A673 (cell line): ENCODE data around the gene PDCD4. TPM values are rescaled to one million over a fixed set of nuclear protein-coding genes. Genes with fewer than 3 reads are reported as not detected.

Experiments
- BruUV-seq: library from RNA; stranded (reverse); fragments of 400-500 nt; replicated peaks from 2 replicates; lab custom pipeline; 2021; lab: Mats Ljungman, UMichigan
- CTCF ChIA-PET: fragments of 300-600 bp; sonication (Branson Sonifier 250); formaldehyde crosslinking; loops from one replicate; lab custom pipeline; 2022; ENCODE audit warnings: antibody characterized with exemption; lab: Charles Lee
- POLR2A ChIA-PET: fragments of 300-600 bp; sonication (Branson Sonifier 250); formaldehyde crosslinking; loops from one replicate; lab custom pipeline; 2022; ENCODE audit warnings: antibody characterized with exemption; ENCODE audit not compliant: low non-redundant PET; lab: Charles Lee
- DNase-seq: peaks from one replicate; pipeline ENCODE4 v3.0.0-alpha.2; 2015; ENCODE audit warnings: low spot score
- H3K27ac ChIP-seq: fragments of 200-600 bp; sonication (generic); 2 replicates; pipeline ENCODE4 v1.5.1; 2016; ENCODE audit warnings: mixed run types, low read depth, mild to moderate bottlenecking, mixed read lengths, antibody characterized with exemption, low read length; ENCODE audit not compliant: poor library complexity, severe bottlenecking
- H3K27me3 ChIP-seq: fragments of 200-600 bp; sonication (generic); replicated peaks from 2 replicates; pipeline ENCODE4 v1.6.1; 2017; ENCODE audit warnings: mixed run types, low read depth, mild to moderate bottlenecking, mixed read lengths, antibody characterized with exemption, low read length; ENCODE audit not compliant: insufficient read depth, poor library complexity
- H3K36me3 ChIP-seq: fragments of 200-600 bp; sonication (generic); 2 replicates; pipeline ENCODE4 v1.6.1; 2016; ENCODE audit warnings: mixed run types, mild to moderate bottlenecking, mixed read lengths, antibody characterized with exemption, low read length; ENCODE audit not compliant: insufficient read depth, poor library complexity, severe bottlenecking
- H3K4me1 ChIP-seq: fragments of 200-600 bp; sonication (generic); 2 replicates; pipeline ENCODE4 v1.6.1; 2017; ENCODE audit warnings: mixed run types, mild to moderate bottlenecking, mixed read lengths, antibody characterized with exemption, low read length; ENCODE audit not compliant: insufficient read depth, poor library complexity, severe bottlenecking
- H3K4me3 ChIP-seq: fragments of 200-600 bp; sonication (generic); 2 replicates; pipeline ENCODE4 v1.5.1; 2016; ENCODE audit warnings: low read depth, mixed run types, mild to moderate bottlenecking, mixed read lengths, low read length; ENCODE audit not compliant: poor library complexity, severe bottlenecking
- H3K9me3 ChIP-seq: fragments of 200-600 bp; sonication (generic); 2 replicates; pipeline ENCODE4 v1.6.1; 2016; ENCODE audit warnings: mixed run types, low read depth, mild to moderate bottlenecking, mixed read lengths, antibody characterized with exemption, low read length; ENCODE audit not compliant: poor library complexity, severe bottlenecking
- CTCF ChIP-seq: fragments of 300-800, 200-600 bp; sonication (generic); conservative IDR thresholded peaks from 2 replicates; pipeline ENCODE4 v1.5.1; 2017; ENCODE audit warnings: low read depth, mild to moderate bottlenecking, antibody characterized with exemption, low read length, moderate library complexity, mixed read lengths
- EZH2 ChIP-seq: fragments of 200-600 bp; sonication (generic); IDR thresholded peaks from 2 replicates; pipeline ENCODE4 v1.6.1; 2017; ENCODE audit warnings: borderline replicate concordance, low read depth, mild to moderate bottlenecking, mixed read lengths, antibody characterized with exemption, low read length; ENCODE audit not compliant: poor library complexity, severe bottlenecking
- intact Hi-C: fragments of 100-400 bp; cut with micrococcal nuclease; formaldehyde crosslinking; loops from one replicate; pipeline ENCODE4 v1.10.0; 2022; ENCODE audit not compliant: unreplicated experiment
- total RNA-seq: library from RNA; stranded (reverse); gene quantifications from 2 replicates; pipeline ENCODE4 v1.2.3, GENCODE V29; 2021

The PDCD4 gene
- total RNA-seq, 1 experiment from 2014 or later: 17.3 TPM

GRCh38 chr10:110893559-110894179, 21.9 kb downstream of the PDCD4 start:
- POLR2A ChIA-PET: interaction anchor here (0.6 kb wide), 1 partner anchor 43 kb away, joined by 6 read pairs; no protein-coding TSS in a partner anchor
- CTCF ChIA-PET: interaction anchor here (1.2 to 1.6 kb wide), 2 partner anchors 25 to 147 kb away, joined by 3 to 4 read pairs; no protein-coding TSS in a partner anchor

GRCh38 chr10:110897184-110897583, 25.5 kb downstream of the PDCD4 start:
- Histone ChIP-seq H3K36me3 (no peaks in the 10 kb centered on the region), H3K27ac (no peak overlapping the region), H3K9me3 (no peaks in the 10 kb centered on the region), H3K4me1 (peaks cover 7% of the 10 kb centered on the region), H3K4me3 (no peak overlapping the region), H3K27me3 (no peaks in the 10 kb centered on the region)
- POLR2A ChIA-PET: no interaction called here
- no peak for DNase-seq
- no peak for TF ChIP-seq CTCF
- TF ChIP-seq EZH2: no peak
- CTCF ChIA-PET: no interaction called here
- intact Hi-C loops: no loop called here
- BruUV-seq: no TSS peak

More at GRCh38 chr10:110893559-110894179, 21.9 kb downstream of the PDCD4 start:
- Histone ChIP-seq H3K27ac (no peak overlapping the region), H3K4me3 (no peak overlapping the region), H3K36me3 (no peaks in the 10 kb centered on the region), H3K27me3 (no peaks in the 10 kb centered on the region), H3K9me3 (no peaks in the 10 kb centered on the region), H3K4me1 (peaks cover 4% of the 10 kb centered on the region)
- TF ChIP-seq CTCF: peak; percentile 67
- TF ChIP-seq EZH2: no peak
- BruUV-seq: no TSS peak
- intact Hi-C loops: loop anchor here (1.0 to 5.0 kb wide), 3 partner anchors 147 to 586 kb away; no protein-coding TSS in a partner anchor
- DNase-seq: peak; percentile 76

GRCh38 chr10:110898391-110898790, 26.7 kb downstream of the PDCD4 start:
- DNase-seq: no peak
- POLR2A ChIA-PET: interaction anchor here (0.8 kb wide), 1 partner anchor 188 kb away, joined by 45 read pairs; no protein-coding TSS in a partner anchor
- H3K4me1 ChIP-seq: peaks cover 9% of the 10 kb centered on the region
- no peaks in the 10 kb centered on the region for H3K36me3 ChIP-seq
- H3K27me3 ChIP-seq: no peaks in the 10 kb centered on the region
- BruUV-seq: TSS peak; percentile 68
- no peak overlapping the region for H3K4me3 ChIP-seq
- CTCF ChIA-PET: no interaction called here
- no peaks in the 10 kb centered on the region for H3K9me3 ChIP-seq
- no peak overlapping the region for H3K27ac ChIP-seq
- intact Hi-C loops: no loop called here
- no peak for TF ChIP-seq CTCF
- no peak for TF ChIP-seq EZH2
